ENCODE data around the gene CDH24.

The CDH24 gene

GRCh38 chr14:23070262-23071129 is 13.2 kb upstream of the CDH24 start:
- no peaks in the 10 kb centered on the region for H3K9me3 ChIP-seq (ENCODE audit: control insufficient read depth, insufficient read depth, low read depth, low read length)
- peaks cover 31% of the 10 kb centered on the region for H3K4me1 ChIP-seq (ENCODE audit: control insufficient read depth, insufficient read depth, low read length)
- peaks cover 61% of the 10 kb centered on the region for H3K36me3 ChIP-seq (ENCODE audit: control insufficient read depth, insufficient read depth, low read length)
- H3K4me3 ChIP-seq (ENCODE audit: low read depth, low read length), result peak overlapping the region; percentile 98
- H3K27ac ChIP-seq (ENCODE audit: low read depth, low read length), result peak overlapping the region; percentile 89
- H3K9ac ChIP-seq (ENCODE audit: low read length), result peak overlapping the region; percentile 97
- H3K27me3 ChIP-seq (ENCODE audit: control insufficient read depth, insufficient read depth, low read length), result no peaks in the 10 kb centered on the region

DNA sequence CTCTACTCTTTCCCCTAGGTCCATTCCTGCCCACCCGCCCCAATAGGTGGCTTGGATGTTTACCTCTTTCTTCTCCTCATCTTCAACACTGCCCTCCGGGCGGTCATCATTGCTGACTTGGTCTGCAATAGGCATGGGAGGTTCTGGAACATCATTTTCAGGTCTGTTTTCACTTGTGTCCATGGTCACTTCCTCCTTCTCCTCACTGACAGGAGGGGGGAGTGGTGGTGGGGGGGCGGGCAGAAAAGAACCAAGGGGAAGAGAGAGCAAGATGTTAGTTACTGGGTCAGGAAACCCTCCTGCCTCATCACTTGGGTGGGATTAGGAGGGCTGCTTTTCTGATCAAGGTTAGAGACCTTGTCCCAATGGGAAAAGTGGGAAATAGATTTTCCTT is 12.1 kb upstream of the CDH24 start:
- no peak overlapping the region for H3K27ac ChIP-seq (ENCODE audit: low read depth, low read length)
- H3K36me3 ChIP-seq (ENCODE audit: control insufficient read depth, insufficient read depth, low read length), result peaks cover 61% of the 10 kb centered on the region
- H3K4me3 ChIP-seq (ENCODE audit: low read depth, low read length), result no peak overlapping the region

GRCh38 chr14:23068789-23069412 is 11.6 kb upstream of the CDH24 start:
- Histone ChIP-seq H3K36me3 (ENCODE audit: control insufficient read depth, insufficient read depth, low read length) (peaks cover 64% of the 10 kb centered on the region), H3K27me3 (ENCODE audit: control insufficient read depth, insufficient read depth, low read length) (no peaks in the 10 kb centered on the region), H3K4me1 (ENCODE audit: control insufficient read depth, insufficient read depth, low read length) (peaks cover 31% of the 10 kb centered on the region), H3K9me3 (ENCODE audit: control insufficient read depth, insufficient read depth, low read depth, low read length) (no peaks in the 10 kb centered on the region), H3K9ac (ENCODE audit: low read length) (no peak overlapping the region), H3K27ac (ENCODE audit: low read depth, low read length) (no peak overlapping the region), H3K4me3 (ENCODE audit: low read depth, low read length) (no peak overlapping the region)

More for the DNA sequence above, 12.1 kb upstream of the CDH24 start:
- Histone ChIP-seq H3K9ac (ENCODE audit: low read length) (no peak overlapping the region), H3K27me3 (ENCODE audit: control insufficient read depth, insufficient read depth, low read length) (no peaks in the 10 kb centered on the region), H3K9me3 (ENCODE audit: control insufficient read depth, insufficient read depth, low read depth, low read length) (no peaks in the 10 kb centered on the region), H3K4me1 (ENCODE audit: control insufficient read depth, insufficient read depth, low read length) (peaks cover 31% of the 10 kb centered on the region)

- no peak overlapping the region for H3K27ac ChIP-seq (ENCODE audit: low read depth, low read length)
- no peak overlapping the region for H3K4me3 ChIP-seq (ENCODE audit: low read depth, low read length)
- H3K36me3 ChIP-seq (ENCODE audit: control insufficient read depth, insufficient read depth, low read length), result peaks cover 70% of the 10 kb centered on the region
- no peaks in the 10 kb centered on the region for H3K9me3 ChIP-seq (ENCODE audit: control insufficient read depth, insufficient read depth, low read depth, low read length)
- no peaks in the 10 kb centered on the region for H3K27me3 ChIP-seq (ENCODE audit: control insufficient read depth, insufficient read depth, low read length)
- H3K9ac ChIP-seq (ENCODE audit: low read length), result no peak overlapping the region
- H3K4me1 ChIP-seq (ENCODE audit: control insufficient read depth, insufficient read depth, low read length), result peaks cover 31% of the 10 kb centered on the region
These were observed 10.8 kb upstream of the CDH24 start for GRCh38 chr14:23067847-23068788.

DNA sequence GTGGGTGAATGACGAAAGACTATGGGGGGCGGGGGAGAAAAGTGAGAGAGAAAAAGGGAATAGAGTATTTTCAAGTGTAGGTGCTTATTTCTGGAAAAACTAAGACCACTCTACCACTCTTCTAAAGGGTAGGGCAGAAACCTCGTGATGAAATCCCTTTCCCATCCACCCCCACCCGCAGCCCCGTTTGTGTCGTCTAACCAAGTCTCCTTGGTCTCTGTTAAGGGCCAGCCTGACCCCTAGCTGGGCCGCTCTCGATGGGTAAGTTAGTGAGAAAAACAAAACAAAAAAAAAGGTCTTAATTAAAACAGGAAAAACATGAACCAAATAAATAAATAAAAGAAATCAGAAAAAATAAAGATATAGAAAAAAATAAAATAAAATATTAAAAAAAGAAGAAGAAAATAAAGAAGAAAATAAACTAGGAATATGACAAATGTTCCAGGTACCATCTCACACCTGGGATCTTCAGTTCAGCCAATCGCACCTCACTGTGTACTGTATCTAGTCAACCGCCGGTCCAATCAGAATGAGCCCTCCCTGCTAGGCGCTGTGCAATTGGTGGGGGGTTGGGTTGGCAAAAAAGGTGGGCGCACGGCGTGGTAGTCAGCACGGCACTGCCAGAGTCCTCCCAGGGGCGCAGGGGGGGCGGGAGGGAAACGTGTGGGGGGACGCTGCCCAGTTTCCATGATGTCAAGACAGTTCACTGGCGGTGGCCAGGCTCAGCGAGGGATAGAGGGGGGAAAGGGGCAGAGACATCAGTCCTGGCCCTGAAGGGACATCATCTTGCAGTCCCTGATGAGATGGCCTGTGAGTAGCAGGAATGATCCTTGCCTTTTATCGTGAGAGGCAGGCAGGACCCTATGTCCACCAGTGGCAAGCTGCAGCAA is 9.8 kb upstream of the CDH24 start:
- Histone ChIP-seq H3K9me3 (ENCODE audit: control insufficient read depth, insufficient read depth, low read depth, low read length) (no peaks in the 10 kb centered on the region), H3K4me1 (ENCODE audit: control insufficient read depth, insufficient read depth, low read length) (peaks cover 29% of the 10 kb centered on the region), H3K4me3 (ENCODE audit: low read depth, low read length) (no peak overlapping the region), H3K36me3 (ENCODE audit: control insufficient read depth, insufficient read depth, low read length) (peaks cover 70% of the 10 kb centered on the region), H3K27me3 (ENCODE audit: control insufficient read depth, insufficient read depth, low read length) (no peaks in the 10 kb centered on the region), H3K27ac (ENCODE audit: low read depth, low read length) (no peak overlapping the region), H3K9ac (ENCODE audit: low read length) (no peak overlapping the region)

- no peaks in the 10 kb centered on the region for H3K27me3 ChIP-seq (ENCODE audit: control insufficient read depth, insufficient read depth, low read length)
- H3K9me3 ChIP-seq (ENCODE audit: control insufficient read depth, insufficient read depth, low read depth, low read length), result no peaks in the 10 kb centered on the region
- no peak overlapping the region for H3K4me3 ChIP-seq (ENCODE audit: low read depth, low read length)
- H3K36me3 ChIP-seq (ENCODE audit: control insufficient read depth, insufficient read depth, low read length), result peaks cover 75% of the 10 kb centered on the region
- peaks cover 25% of the 10 kb centered on the region; the same call in 1 of the 2 replicates for H3K4me1 ChIP-seq (ENCODE audit: control insufficient read depth, insufficient read depth, low read length)
- H3K27ac ChIP-seq (ENCODE audit: low read depth, low read length), result no peak overlapping the region
- H3K9ac ChIP-seq (ENCODE audit: low read length), result no peak overlapping the region
These were observed 9.0 kb upstream of the CDH24 start for GRCh38 chr14:23066368-23066767.

- H3K27ac ChIP-seq (ENCODE audit: low read depth, low read length), result no peak overlapping the region
- H3K36me3 ChIP-seq (ENCODE audit: control insufficient read depth, insufficient read depth, low read length), result peaks cover 95% of the 10 kb centered on the region
- no peaks in the 10 kb centered on the region for H3K9me3 ChIP-seq (ENCODE audit: control insufficient read depth, insufficient read depth, low read depth, low read length)
- no peaks in the 10 kb centered on the region for H3K27me3 ChIP-seq (ENCODE audit: control insufficient read depth, insufficient read depth, low read length)
- no peak overlapping the region for H3K9ac ChIP-seq (ENCODE audit: low read length)
- H3K4me3 ChIP-seq (ENCODE audit: low read depth, low read length), result no peak overlapping the region
- H3K4me1 ChIP-seq (ENCODE audit: control insufficient read depth, insufficient read depth, low read length), result peaks cover 10% of the 10 kb centered on the region; the same call in 1 of the 2 replicates
These were observed 6.3 kb upstream of the CDH24 start for GRCh38 chr14:23063601-23064000.

DNA sequence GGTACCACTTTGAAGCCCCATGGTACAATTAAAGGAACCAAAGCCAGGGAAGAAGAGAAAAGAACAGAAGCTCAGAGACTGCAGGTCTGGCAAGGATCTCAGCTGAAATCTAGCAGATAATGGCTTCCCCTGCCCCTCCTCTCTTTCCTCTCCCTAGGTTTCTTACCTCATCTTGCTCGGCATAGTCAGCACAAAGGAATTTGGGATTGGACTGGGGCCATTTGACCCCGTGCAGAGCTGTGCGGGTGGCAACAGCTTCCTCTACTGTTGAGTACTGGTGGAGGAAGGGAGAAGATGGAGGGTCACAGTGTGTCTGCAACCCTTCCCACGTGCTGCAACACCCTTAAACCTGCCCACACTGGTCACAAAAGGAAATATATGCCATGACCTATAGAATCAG is 4.7 kb upstream of the CDH24 start:
- Histone ChIP-seq H3K9ac (ENCODE audit: low read length) (peak overlapping the region; percentile 17), H3K27me3 (ENCODE audit: control insufficient read depth, insufficient read depth, low read length) (peaks cover under 1% of the 10 kb centered on the region; the same call in 1 of the 2 replicates), H3K4me3 (ENCODE audit: low read depth, low read length) (no peak overlapping the region), H3K27ac (ENCODE audit: low read depth, low read length) (peak overlapping the region; percentile 65; the same call in 1 of the 2 replicates), H3K9me3 (ENCODE audit: control insufficient read depth, insufficient read depth, low read depth, low read length) (no peaks in the 10 kb centered on the region), H3K36me3 (ENCODE audit: control insufficient read depth, insufficient read depth, low read length) (peaks cover 82% of the 10 kb centered on the region), H3K4me1 (ENCODE audit: control insufficient read depth, insufficient read depth, low read length) (peaks cover 9% of the 10 kb centered on the region; the same call in 1 of the 2 replicates)

DNA sequence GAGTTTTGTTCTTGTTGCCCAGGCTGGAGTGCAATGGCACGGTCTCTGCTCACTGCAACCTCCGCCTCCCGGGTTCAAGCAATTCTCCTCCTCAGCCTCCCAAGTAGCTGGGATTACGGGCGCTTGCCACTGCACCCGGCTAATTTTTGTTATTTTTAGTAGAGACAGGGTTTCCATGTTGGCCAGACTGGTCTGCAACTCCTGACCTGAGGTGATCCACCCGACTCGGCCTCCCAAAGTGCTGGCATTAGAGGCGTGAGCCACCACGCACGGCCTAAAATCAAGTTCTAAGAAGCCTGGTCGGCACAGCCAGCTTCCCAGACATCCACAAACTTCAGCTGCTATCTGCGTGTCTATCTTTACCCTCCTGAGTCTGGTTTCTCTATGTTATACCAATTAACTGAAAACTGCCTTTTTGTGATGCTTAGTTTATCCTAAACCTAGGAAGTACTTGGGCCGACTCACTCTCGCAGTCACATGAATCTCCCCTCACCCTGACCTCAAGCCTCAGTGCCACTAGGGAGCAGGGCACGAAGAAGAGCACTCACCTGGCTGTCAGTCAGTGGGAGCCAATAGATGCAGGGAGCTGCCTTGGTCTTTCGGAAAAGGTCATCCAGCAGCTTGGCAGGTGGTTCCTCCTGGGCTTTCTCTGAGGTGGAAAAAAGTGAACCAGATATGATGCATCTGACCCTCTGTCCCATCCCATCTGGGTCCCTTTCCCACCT is 3.4 kb upstream of the CDH24 start:
- H3K9me3 ChIP-seq (ENCODE audit: control insufficient read depth, insufficient read depth, low read depth, low read length), result no peaks in the 10 kb centered on the region
- peaks cover 70% of the 10 kb centered on the region for H3K36me3 ChIP-seq (ENCODE audit: control insufficient read depth, insufficient read depth, low read length)
- H3K27ac ChIP-seq (ENCODE audit: low read depth, low read length), result no peak overlapping the region
- H3K27me3 ChIP-seq (ENCODE audit: control insufficient read depth, insufficient read depth, low read length), result peaks cover 4% of the 10 kb centered on the region; the same call in 1 of the 2 replicates
- peaks cover 21% of the 10 kb centered on the region for H3K4me1 ChIP-seq (ENCODE audit: control insufficient read depth, insufficient read depth, low read length)
- H3K9ac ChIP-seq (ENCODE audit: low read length), result no peak overlapping the region
- H3K4me3 ChIP-seq (ENCODE audit: low read depth, low read length), result no peak overlapping the region
